ENCODE results near the gene SLFN12. TPM values are rescaled to one million over a fixed set of nuclear protein-coding genes. Genes with fewer than 3 reads are reported as not detected.
A peak's percentile ranks its signal among the peaks of the same experiment; 100 is the strongest.
"Not testable (repeated sequence)": the region's sequence is repeated elsewhere in the genome, so short reads cannot be mapped to it uniquely, and the experiment has no call there.

SLFN12 gene
- total RNA-seq, 2 experiments from 2014 or later: 5.1 to 6.3 TPM

- peaks cover 3% of the 10 kb centered on the region for H3K36me3 Mint-ChIP-seq (ENCODE audit: low read depth)
- intact Hi-C loops (cut with micrococcal nuclease): no loop called here
- ChIA-PET POLR2A (interaction anchor here (0.5 to 1.9 kb wide), 8 partner anchors 15 to 219 kb away, joined by 3 to 16 read pairs (median 3); partner anchors contain the start of genes SLFN11, SLFN12L and SLFN13), CTCF (interaction anchor here (1.1 to 1.9 kb wide), 4 partner anchors 50 to 104 kb away, joined by 3 to 6 read pairs (median 4); partner anchors contain the start of gene SLFN12L)
- no peaks in the 10 kb centered on the region for H3K27me3 Mint-ChIP-seq
- DNase-seq (peak; percentile 85), ATAC-seq (peak; percentile 89)
- H3K27ac Mint-ChIP-seq: peak overlapping the region; percentile 92
- no peak for TF ChIP-seq CTCF (IDR thresholded peaks at IDR 0.05)
- H3K9me3 Mint-ChIP-seq: no peaks in the 10 kb centered on the region
- H3K4me1 Mint-ChIP-seq (ENCODE audit: low read depth): peaks cover 35% of the 10 kb centered on the region
- H3K4me3 Mint-ChIP-seq: peak overlapping the region; percentile 89
Measured at GRCh38 chr17:35433075-35433894, 985 bp upstream of the SLFN12 start.

- Mint-ChIP-seq H3K36me3 (ENCODE audit: low read depth) (peaks cover 5% of the 10 kb centered on the region), H3K4me3 (no peak overlapping the region), H3K9me3 (no peaks in the 10 kb centered on the region), H3K27ac (no peak overlapping the region), H3K27me3 (no peaks in the 10 kb centered on the region), H3K4me1 (ENCODE audit: low read depth) (peaks cover 43% of the 10 kb centered on the region)
- ATAC-seq: no peak
- intact Hi-C loops (cut with micrococcal nuclease): no loop called here
- ChIA-PET POLR2A (no interaction called here), CTCF (no interaction called here)
- no peak for DNase-seq
- no peak for TF ChIP-seq CTCF (IDR thresholded peaks at IDR 0.05)
Measured at GRCh38 chr17:35429702-35430101, 2.6 kb downstream of the SLFN12 start.

GRCh38 chr17:35428229-35428628, 4.1 kb downstream of the SLFN12 start:
- no peak for ATAC-seq
- intact Hi-C loops (cut with micrococcal nuclease): no loop called here
- H3K4me1 Mint-ChIP-seq (ENCODE audit: low read depth): peaks cover 36% of the 10 kb centered on the region
- H3K4me3 Mint-ChIP-seq: no peak overlapping the region
- no peak for TF ChIP-seq CTCF (IDR thresholded peaks at IDR 0.05)
- peak overlapping the region; percentile 28 for H3K27ac Mint-ChIP-seq
- peaks cover 5% of the 10 kb centered on the region for H3K36me3 Mint-ChIP-seq (ENCODE audit: low read depth)
- ChIA-PET POLR2A (interaction anchor here (0.8 to 1.0 kb wide), 2 partner anchors 65 to 109 kb away, joined by 3 to 4 read pairs; partner anchors contain the start of gene SLFN12L), CTCF (interaction anchor here (1.0 to 1.6 kb wide), 3 partner anchors 10 to 115 kb away, joined by 3 to 5 read pairs (median 5); no protein-coding TSS in a partner anchor)
- H3K27me3 Mint-ChIP-seq: no peaks in the 10 kb centered on the region
- DNase-seq: no peak
- H3K9me3 Mint-ChIP-seq: no peaks in the 10 kb centered on the region

DNA sequence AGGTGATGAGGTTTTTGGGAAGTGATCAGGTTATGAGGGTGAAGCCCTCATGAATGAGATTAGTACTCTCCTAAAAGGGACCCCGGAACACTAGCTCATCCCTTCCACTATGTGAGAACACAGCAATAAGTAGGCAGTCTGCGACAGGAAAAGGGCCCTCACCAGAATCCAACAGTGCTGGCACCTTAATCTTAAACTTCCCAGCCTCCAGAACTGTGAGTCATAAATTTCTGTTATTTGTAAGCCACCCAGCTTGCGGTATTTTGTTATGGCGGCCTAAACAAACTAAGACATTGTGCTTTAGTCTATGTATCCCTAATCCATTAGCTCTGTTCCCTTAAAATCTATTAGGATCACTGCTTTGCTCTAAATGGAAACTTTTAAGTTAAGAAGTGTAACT, 8.5 kb downstream of the SLFN12 start:
- no peak overlapping the region for H3K27ac Mint-ChIP-seq
- DNase-seq: no peak
- H3K36me3 Mint-ChIP-seq (ENCODE audit: low read depth): peaks cover 5% of the 10 kb centered on the region
- H3K9me3 Mint-ChIP-seq: no peaks in the 10 kb centered on the region
- POLR2A ChIA-PET: interaction anchor here (0.6 to 1.4 kb wide), 2 partner anchors 51 to 228 kb away, joined by 3 to 4 read pairs; partner anchors contain the start of gene SLFN11
- ATAC-seq: no peak
- H3K4me3 Mint-ChIP-seq: no peak overlapping the region
- intact Hi-C loops (cut with micrococcal nuclease): no loop called here
- CTCF ChIA-PET: no interaction called here
- TF ChIP-seq CTCF (IDR thresholded peaks at IDR 0.05): no peak
- H3K27me3 Mint-ChIP-seq: no peaks in the 10 kb centered on the region
- H3K4me1 Mint-ChIP-seq (ENCODE audit: low read depth): peaks cover 13% of the 10 kb centered on the region

DNA sequence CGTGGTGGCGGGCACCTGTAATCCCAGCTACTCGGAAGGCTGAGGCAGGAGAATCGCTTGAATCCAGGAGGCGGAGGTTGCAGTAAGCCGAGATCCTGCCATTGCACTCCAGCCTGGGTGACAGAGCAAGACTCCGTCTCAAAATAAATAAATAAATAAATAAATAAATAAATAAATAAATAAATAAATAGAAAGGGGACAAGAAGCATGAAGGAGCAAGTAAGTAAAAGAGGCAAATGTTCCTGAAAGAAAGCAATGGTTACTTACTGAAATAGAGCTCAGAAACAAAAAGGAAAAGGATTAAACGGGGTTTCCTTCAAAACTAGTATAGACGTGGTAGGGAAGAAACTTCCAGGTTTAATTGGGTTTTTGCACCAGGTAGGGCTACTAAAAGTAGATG, 11.2 kb downstream of the SLFN12 start:
- POLR2A ChIA-PET: interaction anchor here (0.5 kb wide), 1 partner anchor 250 kb away, joined by 3 read pairs; no protein-coding TSS in a partner anchor
- H3K4me3 Mint-ChIP-seq; H3K9me3 Mint-ChIP-seq; H3K36me3 Mint-ChIP-seq (ENCODE audit: low read depth); CTCF ChIA-PET; H3K27ac Mint-ChIP-seq; ATAC-seq; H3K4me1 Mint-ChIP-seq (ENCODE audit: low read depth); intact Hi-C loops (cut with micrococcal nuclease); H3K27me3 Mint-ChIP-seq; DNase-seq: not testable (repeated sequence)
